Body of pancreas (tissue), 4 donors: ENCODE data around the gene SPATA22.

ENCODE experiments used
- POLR2A ChIP-seq, 3 donors: fragments of 450-650 bp; IDR thresholded peaks; one replicate each; pipeline ENCODE4 v1.6.1; 2016; ENCODE audit warnings: antibody characterized with exemption in 3 of 3, mild to moderate bottlenecking in 2 of 3
- TF ChIP-seq, protein P1 (sequence below), 7 experiments: fragments of 450-650 bp in 4 of 7; fragments of 200-600 bp in 3 of 7; sonication (generic) in 3 of 7; IDR thresholded peaks; one replicate each; pipeline ENCODE4 v1.5.1; 2016 to 2019; ENCODE audit warnings: antibody characterized with exemption in 7 of 7

DNA sequence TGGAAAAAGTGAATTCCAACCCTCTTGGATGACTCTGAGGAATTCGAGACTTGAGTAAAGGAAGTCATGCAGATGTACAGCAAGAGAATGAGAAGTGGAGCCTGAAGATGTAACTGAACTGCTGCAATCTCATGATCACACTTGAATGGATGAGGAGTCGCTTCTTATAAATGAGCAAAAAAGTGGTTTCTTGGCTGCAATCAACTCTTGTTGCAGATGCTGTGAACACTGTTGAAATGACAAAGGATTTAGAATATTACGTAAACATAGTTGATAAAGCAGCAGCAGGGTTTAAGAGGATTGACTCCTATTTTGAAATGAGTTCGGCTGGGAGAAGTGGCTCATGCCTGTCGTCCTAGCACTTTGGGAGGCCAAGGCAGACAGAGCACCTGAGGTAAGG lies 29.7 kb upstream of the SPATA22 start:
- TF ChIP-seq, protein P1, sequence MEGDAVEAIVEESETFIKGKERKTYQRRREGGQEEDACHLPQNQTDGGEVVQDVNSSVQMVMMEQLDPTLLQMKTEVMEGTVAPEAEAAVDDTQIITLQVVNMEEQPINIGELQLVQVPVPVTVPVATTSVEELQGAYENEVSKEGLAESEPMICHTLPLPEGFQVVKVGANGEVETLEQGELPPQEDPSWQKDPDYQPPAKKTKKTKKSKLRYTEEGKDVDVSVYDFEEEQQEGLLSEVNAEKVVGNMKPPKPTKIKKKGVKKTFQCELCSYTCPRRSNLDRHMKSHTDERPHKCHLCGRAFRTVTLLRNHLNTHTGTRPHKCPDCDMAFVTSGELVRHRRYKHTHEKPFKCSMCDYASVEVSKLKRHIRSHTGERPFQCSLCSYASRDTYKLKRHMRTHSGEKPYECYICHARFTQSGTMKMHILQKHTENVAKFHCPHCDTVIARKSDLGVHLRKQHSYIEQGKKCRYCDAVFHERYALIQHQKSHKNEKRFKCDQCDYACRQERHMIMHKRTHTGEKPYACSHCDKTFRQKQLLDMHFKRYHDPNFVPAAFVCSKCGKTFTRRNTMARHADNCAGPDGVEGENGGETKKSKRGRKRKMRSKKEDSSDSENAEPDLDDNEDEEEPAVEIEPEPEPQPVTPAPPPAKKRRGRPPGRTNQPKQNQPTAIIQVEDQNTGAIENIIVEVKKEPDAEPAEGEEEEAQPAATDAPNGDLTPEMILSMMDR (IDR thresholded peaks at IDR 0.05): no peak
- no peak for TF ChIP-seq POLR2A (IDR thresholded peaks at IDR 0.05)
